Neural progenitor cell (in vitro differentiated cells): ENCODE measurements around the gene FAM89B.

ENCODE experiments used
- CTCF ChIP-seq: fragments of 200-600 bp; sonication (generic); IDR thresholded peaks from 2 replicates; pipeline ENCODE4 v1.5.1; 2017; ENCODE audit warnings: antibody characterized with exemption, mild to moderate bottlenecking
- EZH2 ChIP-seq: fragments of 200-600 bp; sonication (generic); IDR thresholded peaks from 2 replicates; pipeline ENCODE4 v1.6.1; 2017; ENCODE audit warnings: antibody characterized with exemption, mild to moderate bottlenecking, moderate library complexity

- TF ChIP-seq EZH2: no peak
- no peak for TF ChIP-seq CTCF
Measured at GRCh38 chr11:65526744-65527143, 45.6 kb upstream of the FAM89B start.
